HEK293T (cell line): Measurements from ENCODE around the gene GAK.

Experiments
- CTCF ChIA-PET: fragments of 350-600 bp; formaldehyde crosslinking; extraction: SDS; loops from one replicate; lab custom pipeline; 2021; ENCODE audit warnings: antibody characterized with exemption, inconsistent platforms; lab: Yijun Ruan, JAX
- POLR2A ChIA-PET: fragments of 350-600 bp; formaldehyde crosslinking; extraction: SDS; loops from one replicate; lab custom pipeline; 2020; ENCODE audit warnings: antibody characterized with exemption, inconsistent platforms; lab: Yijun Ruan, JAX
- DNase-seq: peaks from one replicate; pipeline ENCODE4 v3.0.0; 2012; ENCODE audit warnings: mixed read lengths; ENCODE audit errors: extremely low spot score
- ARNT ChIP-seq: fragments of 450-650 bp; IDR thresholded peaks from 2 replicates; pipeline ENCODE4 v1.6.1; 2017; ENCODE audit warnings: mild to moderate bottlenecking
- BHLHE40 ChIP-seq: fragments of 450-650 bp; IDR thresholded peaks from 2 replicates; pipeline ENCODE4 v1.6.1; 2016; ENCODE audit warnings: mild to moderate bottlenecking, moderate library complexity, borderline replicate concordance
- CTBP1 ChIP-seq: fragments of 450-650 bp; IDR thresholded peaks from 2 replicates; pipeline ENCODE4 v1.6.1; 2016; ENCODE audit warnings: borderline replicate concordance
- ELF4 ChIP-seq: fragments of 450-650 bp; IDR thresholded peaks from 2 replicates; pipeline ENCODE4 v1.6.1; 2017; ENCODE audit warnings: antibody characterized with exemption
- FOXA1 ChIP-seq: fragments of 450-650 bp; IDR thresholded peaks from 2 replicates; pipeline ENCODE4 v1.6.1; 2016; ENCODE audit warnings: mild to moderate bottlenecking
- FOXK2 ChIP-seq: fragments of 450-650 bp; IDR thresholded peaks from 2 replicates; pipeline ENCODE4 v1.6.1; 2016; ENCODE audit warnings: mild to moderate bottlenecking
- FOXM1 ChIP-seq: fragments of 450-650 bp; IDR thresholded peaks from 2 replicates; pipeline ENCODE4 v1.6.1; 2017; ENCODE audit warnings: mild to moderate bottlenecking, borderline replicate concordance
- HDGF ChIP-seq: fragments of 450-650 bp; IDR thresholded peaks from 2 replicates; pipeline ENCODE4 v1.6.1; 2017; ENCODE audit warnings: antibody characterized with exemption, borderline replicate concordance
- L3MBTL2 ChIP-seq: fragments of 450-650 bp; conservative IDR thresholded peaks from 2 replicates; pipeline ENCODE4 v1.6.1; 2016; ENCODE audit warnings: mild to moderate bottlenecking
- LEF1 ChIP-seq: fragments of 450-650 bp; IDR thresholded peaks from 2 replicates; pipeline ENCODE4 v1.6.1; 2017; ENCODE audit warnings: mild to moderate bottlenecking, borderline replicate concordance
- NFRKB ChIP-seq: fragments of 450-650 bp; IDR thresholded peaks from 2 replicates; pipeline ENCODE4 v1.6.1; 2016; ENCODE audit warnings: mild to moderate bottlenecking, moderate library complexity
- SP1 ChIP-seq: fragments of 450-650 bp; IDR thresholded peaks from 2 replicates; pipeline ENCODE4 v1.6.1; 2017
- SUZ12 ChIP-seq: fragments of 450-650 bp; IDR thresholded peaks from 2 replicates; pipeline ENCODE4 v1.6.1; 2016; ENCODE audit warnings: mild to moderate bottlenecking
- TARDBP ChIP-seq: fragments of 450-650 bp; IDR thresholded peaks from 2 replicates; pipeline ENCODE4 v1.6.1; 2016
- ZNF384 ChIP-seq: fragments of 450-650 bp; IDR thresholded peaks from 2 replicates; pipeline ENCODE4 v1.6.1; 2016
- TF ChIP-seq, protein P1 (sequence below): fragments of 450-650 bp; IDR thresholded peaks from 2 replicates; pipeline ENCODE4 v1.6.1; 2016

Gene GAK

DNA sequence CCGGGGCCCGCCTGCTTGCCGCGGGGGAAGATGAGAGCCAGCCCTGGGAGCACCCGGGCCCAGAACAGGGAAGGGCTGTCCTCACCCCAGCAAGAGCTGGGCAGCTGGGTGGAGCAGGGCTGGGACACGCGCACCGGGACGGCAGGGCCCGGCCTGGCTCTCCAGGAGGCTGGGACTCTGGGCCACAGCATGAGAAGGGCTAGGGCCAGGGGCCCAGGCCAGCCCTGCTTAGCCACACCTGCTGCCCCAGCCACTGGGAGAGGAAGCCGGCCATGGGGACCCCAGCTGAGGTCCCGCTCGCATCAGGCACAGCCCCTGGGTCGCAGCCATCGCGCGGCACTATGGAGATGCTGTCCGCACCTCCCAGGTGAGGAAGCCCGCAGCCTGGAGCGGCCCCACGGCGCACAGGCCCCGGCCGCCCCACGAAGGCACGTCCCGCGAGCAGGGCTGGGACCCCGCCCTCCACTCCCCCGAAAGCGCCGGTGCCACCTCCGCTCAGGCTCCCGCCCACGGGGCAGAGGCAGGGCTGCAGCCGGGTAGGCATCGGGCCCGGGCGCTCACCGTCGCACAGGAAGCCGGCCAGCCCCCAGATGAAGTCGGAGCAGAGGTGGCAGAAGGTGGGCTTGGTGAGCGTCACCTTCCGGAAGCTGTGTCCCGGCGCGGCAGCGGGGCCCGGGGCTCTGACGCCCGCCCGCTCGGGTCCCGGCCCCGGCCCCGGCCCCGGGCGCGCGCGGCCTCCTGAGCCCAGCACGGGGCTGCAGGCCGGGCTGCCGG lies 40.7 kb upstream of the GAK start:
- ChIA-PET POLR2A (interaction anchor here (2.7 kb wide), 1 partner anchor 41 kb away, joined by 7 read pairs; the partner anchor contains the start of genes GAK and TMEM175), CTCF (no interaction called here)
- peak; percentile 53 for DNase-seq
- TF ChIP-seq FOXK2 = no peak
- TF ChIP-seq FOXM1 = no peak
- TF ChIP-seq HDGF = no peak
- TF ChIP-seq TARDBP = no peak
- TF ChIP-seq ZNF384 = no peak
- no peak for TF ChIP-seq BHLHE40
- TF ChIP-seq ELF4 = no peak
- no peak for TF ChIP-seq FOXA1
- TF ChIP-seq SUZ12 = no peak

GRCh38 chr4:971666-972500 lies 39.8 kb upstream of the GAK start:
- no peak for DNase-seq
- CTCF ChIA-PET = interaction anchor here (0.6 kb wide), 1 partner anchor 131 kb away, joined by 3 read pairs; no protein-coding TSS in a partner anchor
- POLR2A ChIA-PET = interaction anchor here (2.7 kb wide), 1 partner anchor 40 kb away, joined by 7 read pairs; the partner anchor contains the start of genes GAK and TMEM175
- TF ChIP-seq FOXK2 (no peak), NFRKB (no peak), FOXM1 (no peak), ZNF384 (no peak), FOXA1 (no peak), SP1 (no peak), SUZ12 (no peak), LEF1 (no peak), CTBP1 (no peak)

DNA sequence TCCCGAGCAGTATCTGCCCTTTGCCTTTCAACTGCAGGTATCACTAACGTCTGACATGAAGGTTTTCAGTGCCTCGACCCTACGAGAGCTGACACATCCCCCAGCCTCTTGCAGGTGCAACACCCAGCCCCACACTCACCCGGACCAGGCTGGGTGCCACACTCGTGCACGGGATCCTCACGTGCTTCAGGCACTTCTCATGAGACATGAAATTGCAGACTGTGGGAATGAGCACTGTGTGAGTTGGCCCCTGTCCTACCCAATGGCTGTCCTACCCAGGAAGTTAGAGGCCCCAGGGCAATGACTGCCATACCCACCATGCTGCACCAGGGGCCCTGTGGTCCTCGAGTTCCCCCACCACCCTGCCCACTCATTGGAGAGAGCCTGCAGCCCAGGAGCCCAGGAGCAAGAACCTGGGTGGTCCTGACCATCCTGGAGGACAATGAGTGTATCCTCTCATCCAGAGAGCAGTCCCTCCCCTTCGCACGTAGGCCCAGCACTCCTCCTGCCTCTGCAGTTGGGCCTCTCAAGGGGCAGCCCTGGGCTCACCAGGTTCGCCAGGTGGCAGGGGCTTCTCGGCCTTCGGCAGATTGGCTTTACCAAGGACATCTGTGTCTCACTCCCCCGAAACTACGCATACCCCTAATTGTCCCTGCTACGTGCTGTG lies 38.9 kb upstream of the GAK start:
- no peak for DNase-seq
- CTCF ChIA-PET = interaction anchor here (0.6 kb wide), 1 partner anchor 130 kb away, joined by 3 read pairs; no protein-coding TSS in a partner anchor
- TF ChIP-seq LEF1 = no peak
- TF ChIP-seq ARNT = no peak
- TF ChIP-seq FOXK2 = no peak
- no peak for TF ChIP-seq L3MBTL2
- TF ChIP-seq NFRKB = no peak
- no peak for TF ChIP-seq FOXM1
- TF ChIP-seq HDGF = no peak
- TF ChIP-seq TARDBP = no peak
- TF ChIP-seq FOXA1 = no peak
- TF ChIP-seq SUZ12 = no peak
- no peak for TF ChIP-seq BHLHE40
- TF ChIP-seq ELF4 = no peak
- TF ChIP-seq, protein P1, sequence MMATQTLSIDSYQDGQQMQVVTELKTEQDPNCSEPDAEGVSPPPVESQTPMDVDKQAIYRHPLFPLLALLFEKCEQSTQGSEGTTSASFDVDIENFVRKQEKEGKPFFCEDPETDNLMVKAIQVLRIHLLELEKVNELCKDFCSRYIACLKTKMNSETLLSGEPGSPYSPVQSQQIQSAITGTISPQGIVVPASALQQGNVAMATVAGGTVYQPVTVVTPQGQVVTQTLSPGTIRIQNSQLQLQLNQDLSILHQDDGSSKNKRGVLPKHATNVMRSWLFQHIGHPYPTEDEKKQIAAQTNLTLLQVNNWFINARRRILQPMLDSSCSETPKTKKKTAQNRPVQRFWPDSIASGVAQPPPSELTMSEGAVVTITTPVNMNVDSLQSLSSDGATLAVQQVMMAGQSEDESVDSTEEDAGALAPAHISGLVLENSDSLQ = no peak
- POLR2A ChIA-PET = interaction anchor here (0.6 kb wide), 1 partner anchor 39 kb away, joined by 3 read pairs; the partner anchor contains the start of genes GAK and TMEM175

DNA sequence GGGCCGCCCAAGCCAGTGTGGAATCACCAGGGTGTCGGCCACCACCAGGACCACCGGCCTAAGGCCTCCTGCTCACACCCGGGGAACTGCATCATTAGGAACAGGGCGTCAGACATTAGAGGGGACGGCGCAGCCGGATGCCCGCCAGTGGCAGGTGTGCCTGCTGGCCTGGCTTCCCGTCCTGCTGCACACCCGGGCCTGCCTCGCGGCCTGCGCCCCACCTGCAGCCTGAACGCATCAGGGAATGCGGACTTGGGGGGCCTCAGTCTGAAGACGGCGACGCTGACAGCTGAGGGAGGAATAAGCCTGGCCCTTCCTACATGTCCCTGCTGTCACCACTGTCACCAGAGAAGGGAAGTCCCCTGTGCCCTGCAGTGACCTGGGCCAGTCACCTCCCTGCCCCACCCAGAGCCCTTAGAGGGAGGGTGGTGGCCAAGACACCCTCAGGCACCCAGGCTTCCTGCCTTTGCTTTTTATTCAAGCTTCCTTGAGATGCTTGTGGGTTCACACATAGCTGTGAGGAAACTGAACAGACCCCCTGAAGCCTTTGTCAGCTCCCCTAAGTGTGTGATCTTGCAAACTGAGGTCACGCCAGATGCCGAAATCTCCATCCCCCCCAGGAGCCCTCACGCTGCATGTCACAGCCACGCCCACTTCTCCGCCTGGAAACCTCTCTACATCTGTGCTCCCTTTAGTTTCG lies 38.1 kb upstream of the GAK start:
- CTCF ChIA-PET = no interaction called here

More for the DNA sequence above, 38.1 kb upstream of the GAK start:
- POLR2A ChIA-PET = interaction anchor here (0.6 kb wide), 1 partner anchor 38 kb away, joined by 3 read pairs; the partner anchor contains the start of genes GAK and TMEM175
- no peak for DNase-seq
- no peak for TF ChIP-seq ELF4
- TF ChIP-seq FOXK2 = no peak
- TF ChIP-seq CTBP1 = no peak
- TF ChIP-seq L3MBTL2 = no peak
- no peak for TF ChIP-seq BHLHE40
- TF ChIP-seq SUZ12 = no peak
- no peak for TF ChIP-seq LEF1
- TF ChIP-seq SP1 = no peak
- TF ChIP-seq ARNT = no peak
- TF ChIP-seq FOXA1 = no peak
- TF ChIP-seq, protein P1 = no peak
- TF ChIP-seq TARDBP = no peak
- no peak for TF ChIP-seq NFRKB
- TF ChIP-seq HDGF = no peak
- TF ChIP-seq FOXM1 = no peak
- TF ChIP-seq ZNF384 = no peak
